ENCODE measurements around the gene KCNQ1.

The KCNQ1 gene

GRCh38 chr11:2824851-2825250 is 380.0 kb downstream of the KCNQ1 start:
- Histone ChIP-seq H3K36me3 (ENCODE audit: insufficient read depth, low read length) (no peaks in the 10 kb centered on the region), H4K20me1 (ENCODE audit: insufficient read depth, low read length) (no peaks in the 10 kb centered on the region), H3K9ac (ENCODE audit: low read depth, low read length) (no peak overlapping the region), H3K9me3 (ENCODE audit: insufficient read depth, low read length, severe bottlenecking) (peaks cover 44% of the 10 kb centered on the region), H2AFZ (ENCODE audit: low read depth, low read length) (no peak overlapping the region), H3K79me2 (ENCODE audit: insufficient read depth, low read length) (no peaks in the 10 kb centered on the region), H3K4me3 (ENCODE audit: low read depth in 1 of 2, low read length in 2 of 2) (no peak overlapping the region), H3K4me1 (ENCODE audit: insufficient read depth, low read length) (no peaks in the 10 kb centered on the region), H3K27ac (ENCODE audit: low read length) (no peak overlapping the region), H3K4me2 (ENCODE audit: insufficient read depth, low read length) (no peak overlapping the region), H3K27me3 (ENCODE audit: insufficient read depth, low read length, poor library complexity) (no peaks in the 10 kb centered on the region)
- no peak for ATAC-seq (ENCODE audit: insufficient read depth, low read depth)
- no peak for TF ChIP-seq EZH2 (IDR thresholded peaks at IDR 0.05; ENCODE audit: borderline replicate concordance, low read depth, low read length, severe bottlenecking)
- TF ChIP-seq, protein P1, sequence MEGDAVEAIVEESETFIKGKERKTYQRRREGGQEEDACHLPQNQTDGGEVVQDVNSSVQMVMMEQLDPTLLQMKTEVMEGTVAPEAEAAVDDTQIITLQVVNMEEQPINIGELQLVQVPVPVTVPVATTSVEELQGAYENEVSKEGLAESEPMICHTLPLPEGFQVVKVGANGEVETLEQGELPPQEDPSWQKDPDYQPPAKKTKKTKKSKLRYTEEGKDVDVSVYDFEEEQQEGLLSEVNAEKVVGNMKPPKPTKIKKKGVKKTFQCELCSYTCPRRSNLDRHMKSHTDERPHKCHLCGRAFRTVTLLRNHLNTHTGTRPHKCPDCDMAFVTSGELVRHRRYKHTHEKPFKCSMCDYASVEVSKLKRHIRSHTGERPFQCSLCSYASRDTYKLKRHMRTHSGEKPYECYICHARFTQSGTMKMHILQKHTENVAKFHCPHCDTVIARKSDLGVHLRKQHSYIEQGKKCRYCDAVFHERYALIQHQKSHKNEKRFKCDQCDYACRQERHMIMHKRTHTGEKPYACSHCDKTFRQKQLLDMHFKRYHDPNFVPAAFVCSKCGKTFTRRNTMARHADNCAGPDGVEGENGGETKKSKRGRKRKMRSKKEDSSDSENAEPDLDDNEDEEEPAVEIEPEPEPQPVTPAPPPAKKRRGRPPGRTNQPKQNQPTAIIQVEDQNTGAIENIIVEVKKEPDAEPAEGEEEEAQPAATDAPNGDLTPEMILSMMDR (IDR thresholded peaks at IDR 0.05; ENCODE audit: borderline replicate concordance, extremely low read depth, low read length, poor library complexity, severe bottlenecking): no peak
- no peak for DNase-seq

- no peak overlapping the region for H2AFZ ChIP-seq (ENCODE audit: low read depth, low read length)
- no peaks in the 10 kb centered on the region for H3K4me1 ChIP-seq (ENCODE audit: insufficient read depth, low read length)
- no peaks in the 10 kb centered on the region for H3K27me3 ChIP-seq (ENCODE audit: insufficient read depth, low read length, poor library complexity)
These were observed 380.6 kb downstream of the KCNQ1 start for GRCh38 chr11:2825261-2825888.

DNA sequence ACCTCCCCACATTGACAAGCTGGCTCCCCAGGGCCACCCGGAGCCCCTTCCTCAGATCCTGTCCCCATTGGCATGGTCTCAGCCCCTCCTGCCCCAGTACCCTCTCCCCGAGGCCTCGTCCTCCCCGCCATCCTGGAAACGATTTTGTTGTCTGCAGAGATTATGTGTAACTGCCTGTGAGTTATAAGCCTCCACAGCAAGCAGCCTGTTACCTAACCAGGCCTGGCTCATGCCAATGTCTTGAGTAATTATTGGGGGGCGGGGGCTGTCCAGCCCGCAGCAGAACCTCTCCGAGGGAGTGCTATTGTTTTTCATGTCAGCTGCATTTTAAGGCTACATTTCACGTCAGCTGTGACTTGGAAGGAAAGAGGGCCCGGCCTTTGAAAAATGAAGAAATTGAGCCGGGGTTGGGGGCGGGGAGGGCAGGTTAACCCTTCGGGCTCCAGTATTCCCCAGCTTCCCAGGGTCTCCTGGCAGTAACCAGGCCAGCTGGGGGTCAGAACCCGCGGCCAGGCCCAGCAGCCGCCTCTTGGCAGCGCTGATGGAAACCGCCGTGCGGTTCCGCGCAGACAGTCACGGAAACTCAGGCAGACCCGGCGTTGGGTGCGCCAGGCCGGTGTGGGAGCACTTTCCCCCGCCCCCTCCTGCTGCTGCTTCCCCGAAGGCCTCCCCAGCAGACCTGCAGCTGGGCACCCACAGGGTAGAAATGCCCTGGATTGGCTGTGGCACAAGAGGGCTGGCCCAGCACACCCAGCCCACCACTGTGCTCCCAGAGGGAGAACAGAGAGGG is 381.3 kb downstream of the KCNQ1 start:
- TF ChIP-seq EZH2 (IDR thresholded peaks at IDR 0.05; ENCODE audit: borderline replicate concordance, low read depth, low read length, severe bottlenecking): no peak
- TF ChIP-seq, protein P1 (IDR thresholded peaks at IDR 0.05; ENCODE audit: borderline replicate concordance, extremely low read depth, low read length, poor library complexity, severe bottlenecking): no peak
- Histone ChIP-seq H3K4me2 (ENCODE audit: insufficient read depth, low read length) (no peak overlapping the region), H2AFZ (ENCODE audit: low read depth, low read length) (no peak overlapping the region), H3K9ac (ENCODE audit: low read depth, low read length) (no peak overlapping the region), H3K4me3 (ENCODE audit: low read depth in 1 of 2, low read length in 2 of 2) (no peak overlapping the region), H4K20me1 (ENCODE audit: insufficient read depth, low read length) (no peaks in the 10 kb centered on the region), H3K9me3 (ENCODE audit: insufficient read depth, low read length, severe bottlenecking) (peaks cover 36% of the 10 kb centered on the region), H3K36me3 (ENCODE audit: insufficient read depth, low read length) (no peaks in the 10 kb centered on the region), H3K27ac (ENCODE audit: low read length) (no peak overlapping the region), H3K4me1 (ENCODE audit: insufficient read depth, low read length) (no peaks in the 10 kb centered on the region), H3K79me2 (ENCODE audit: insufficient read depth, low read length) (no peaks in the 10 kb centered on the region), H3K27me3 (ENCODE audit: insufficient read depth, low read length, poor library complexity) (no peaks in the 10 kb centered on the region)
- ATAC-seq (ENCODE audit: insufficient read depth, low read depth) (no peak), DNase-seq (no peak)

More at GRCh38 chr11:2825261-2825888, 380.6 kb downstream of the KCNQ1 start:
- Histone ChIP-seq H4K20me1 (ENCODE audit: insufficient read depth, low read length) (no peaks in the 10 kb centered on the region), H3K79me2 (ENCODE audit: insufficient read depth, low read length) (no peaks in the 10 kb centered on the region), H3K9me3 (ENCODE audit: insufficient read depth, low read length, severe bottlenecking) (peaks cover 43% of the 10 kb centered on the region), H3K4me2 (ENCODE audit: insufficient read depth, low read length) (no peak overlapping the region), H3K27ac (ENCODE audit: low read length) (no peak overlapping the region), H3K36me3 (ENCODE audit: insufficient read depth, low read length) (no peaks in the 10 kb centered on the region), H3K4me3 (ENCODE audit: low read depth in 1 of 2, low read length in 2 of 2) (no peak overlapping the region), H3K9ac (ENCODE audit: low read depth, low read length) (no peak overlapping the region)
- ATAC-seq (ENCODE audit: insufficient read depth, low read depth): no peak
- DNase-seq: no peak
- TF ChIP-seq EZH2 (IDR thresholded peaks at IDR 0.05; ENCODE audit: borderline replicate concordance, low read depth, low read length, severe bottlenecking): no peak
- TF ChIP-seq, protein P1 (IDR thresholded peaks at IDR 0.05; ENCODE audit: borderline replicate concordance, extremely low read depth, low read length, poor library complexity, severe bottlenecking): no peak
